Skin of body (tissue), 2 donors: ENCODE data around the gene PTPRM. TPM values are rescaled to one million over a fixed set of nuclear protein-coding genes. Genes with fewer than 3 reads are reported as not detected.

ENCODE experiments used
- DNase-seq: peaks from one replicate; lab custom pipeline; 2025; lab: John Stamatoyannopoulos, UW
- total RNA-seq: library from RNA; depleted of rRNA; stranded (reverse); fragments of >200 nt; gene quantifications from one replicate; pipeline ENCODE4 v1.2.3, GENCODE V29; 2014

The PTPRM gene
- total RNA-seq, 1 donor from 2014 or later = 46.3 TPM

GRCh38 chr18:8097927-8098326 is 530.8 kb downstream of the PTPRM start:
- DNase-seq = no peak

DNA sequence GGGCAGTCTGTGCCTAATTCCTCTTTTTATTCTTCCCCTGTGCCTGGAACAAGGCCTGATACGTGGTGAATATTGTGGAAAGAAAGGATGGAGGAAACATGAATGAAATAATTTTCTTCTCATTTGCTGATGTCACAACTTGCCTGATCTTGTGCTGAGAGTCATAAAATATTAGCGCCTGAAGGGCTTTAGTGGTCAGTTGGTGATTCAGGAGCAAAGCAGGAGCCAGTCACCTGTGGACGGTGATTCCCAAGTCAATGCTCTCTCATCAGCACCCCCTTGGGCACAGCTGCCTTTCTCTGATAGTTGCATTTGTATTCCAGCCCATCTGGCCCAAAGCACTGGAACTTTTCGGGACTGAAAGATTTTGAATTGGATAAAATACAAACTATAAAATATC is 539.5 kb downstream of the PTPRM start:
- no peak for DNase-seq

DNA sequence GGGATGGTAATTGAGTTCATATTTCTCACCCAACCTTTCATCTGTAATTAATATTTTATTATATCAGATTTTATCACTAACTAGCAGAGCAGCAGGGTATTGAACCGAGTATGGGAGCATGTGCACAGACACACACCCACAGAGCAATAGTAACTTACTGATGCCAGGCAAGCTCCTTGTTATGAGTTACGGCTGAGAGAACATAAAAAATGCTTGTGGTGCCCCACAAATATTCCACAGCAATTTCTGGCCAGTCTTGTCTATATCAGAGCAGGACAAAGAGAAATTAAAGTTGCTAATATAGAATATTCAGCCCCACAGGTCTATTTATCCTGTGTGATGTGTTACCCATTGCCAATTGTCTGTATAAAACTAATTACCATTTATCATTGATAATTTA is 540.3 kb downstream of the PTPRM start:
- no peak for DNase-seq

- DNase-seq = no peak
Observed at GRCh38 chr18:8114480-8114879, 547.4 kb downstream of the PTPRM start.

GRCh38 chr18:8116341-8117005 is 549.4 kb downstream of the PTPRM start:
- DNase-seq = no peak

DNA sequence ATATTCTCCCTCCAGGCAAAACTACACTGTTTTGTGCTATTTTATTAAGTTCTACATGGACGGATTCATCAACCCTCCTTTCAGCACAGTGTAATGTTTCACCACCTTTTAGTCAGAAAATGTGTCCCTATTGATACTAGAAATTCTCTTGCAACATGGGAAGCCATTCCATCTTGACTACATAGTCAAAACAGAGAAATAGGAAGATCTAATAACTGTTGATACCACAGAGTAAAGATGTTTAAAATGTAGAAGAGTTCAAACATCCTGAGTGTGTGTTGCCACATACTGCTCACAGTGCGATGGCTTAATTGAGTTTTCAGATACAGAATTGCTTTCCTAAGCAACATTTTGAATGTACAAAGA is 549.9 kb downstream of the PTPRM start:
- no peak for DNase-seq

DNA sequence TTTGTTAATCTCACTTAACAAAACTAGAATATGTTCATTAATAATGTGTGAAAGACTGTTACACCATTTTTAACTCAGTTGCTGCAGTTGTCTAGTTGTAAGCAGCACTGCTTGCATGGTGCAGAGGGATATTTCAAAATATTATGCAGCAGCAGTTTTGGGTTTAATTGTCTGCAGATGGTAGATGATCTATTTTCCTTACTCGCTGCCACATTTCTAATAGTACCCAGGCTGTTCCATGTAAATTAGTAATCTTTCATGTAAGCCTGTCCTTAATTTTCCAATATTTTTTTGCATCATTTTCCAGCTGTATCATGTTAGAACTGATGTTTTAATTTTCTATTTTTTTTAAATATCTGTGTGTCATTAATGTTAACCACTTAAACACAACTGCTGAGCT is 554.0 kb downstream of the PTPRM start:
- peak; percentile 42 for DNase-seq

- DNase-seq = no peak
Observed at GRCh38 chr18:8121942-8122480, 554.9 kb downstream of the PTPRM start.

DNA sequence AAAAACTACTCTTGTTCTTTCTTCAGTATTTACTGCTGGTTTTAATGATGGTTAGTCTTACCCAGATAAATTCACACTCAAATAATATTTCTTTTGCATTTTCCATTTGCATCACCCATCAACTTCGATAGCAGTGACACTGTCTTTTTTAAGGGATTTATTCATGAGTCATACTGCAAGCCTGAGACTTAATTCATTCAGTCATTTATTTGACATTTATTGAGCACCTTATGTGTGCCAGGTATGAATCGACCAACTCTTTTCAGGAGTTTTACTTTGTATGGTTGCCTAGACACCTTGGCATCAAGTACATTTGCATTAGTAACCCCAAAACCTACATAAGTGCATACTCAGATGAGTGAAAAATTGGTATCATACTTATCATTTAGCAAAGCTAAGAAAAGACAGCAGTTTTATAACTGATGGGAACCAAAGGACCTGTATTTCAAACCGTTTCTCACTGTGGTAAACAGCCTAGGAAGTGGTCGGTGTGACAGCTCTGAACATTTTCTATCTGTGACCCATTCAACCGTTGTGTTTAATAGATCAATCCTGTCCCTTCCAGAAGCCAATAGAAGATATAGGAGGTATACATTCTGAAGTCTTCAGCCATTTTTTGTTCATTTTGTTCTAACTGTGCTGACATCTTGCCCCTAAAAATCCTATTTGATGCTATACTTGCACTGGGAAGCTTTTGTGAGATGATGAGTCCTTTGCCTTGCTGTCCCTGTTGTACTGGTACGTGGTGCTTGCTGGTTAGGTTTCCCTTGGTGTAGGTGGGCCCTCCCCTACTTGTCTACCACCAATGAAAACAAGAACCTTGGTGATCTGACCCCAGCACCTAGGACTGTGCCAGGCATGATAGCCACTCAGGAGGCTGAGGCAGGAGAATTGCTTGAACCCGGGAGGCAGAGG is 557.4 kb downstream of the PTPRM start:
- DNase-seq = no peak

GRCh38 chr18:8130096-8130495 is 563.0 kb downstream of the PTPRM start:
- no peak for DNase-seq

- no peak for DNase-seq
Observed at GRCh38 chr18:8133032-8133431, 565.9 kb downstream of the PTPRM start.

- no peak for DNase-seq
Observed at GRCh38 chr18:8133888-8134287, 566.8 kb downstream of the PTPRM start.

GRCh38 chr18:8139127-8139527 is 572.0 kb downstream of the PTPRM start:
- no peak for DNase-seq

DNA sequence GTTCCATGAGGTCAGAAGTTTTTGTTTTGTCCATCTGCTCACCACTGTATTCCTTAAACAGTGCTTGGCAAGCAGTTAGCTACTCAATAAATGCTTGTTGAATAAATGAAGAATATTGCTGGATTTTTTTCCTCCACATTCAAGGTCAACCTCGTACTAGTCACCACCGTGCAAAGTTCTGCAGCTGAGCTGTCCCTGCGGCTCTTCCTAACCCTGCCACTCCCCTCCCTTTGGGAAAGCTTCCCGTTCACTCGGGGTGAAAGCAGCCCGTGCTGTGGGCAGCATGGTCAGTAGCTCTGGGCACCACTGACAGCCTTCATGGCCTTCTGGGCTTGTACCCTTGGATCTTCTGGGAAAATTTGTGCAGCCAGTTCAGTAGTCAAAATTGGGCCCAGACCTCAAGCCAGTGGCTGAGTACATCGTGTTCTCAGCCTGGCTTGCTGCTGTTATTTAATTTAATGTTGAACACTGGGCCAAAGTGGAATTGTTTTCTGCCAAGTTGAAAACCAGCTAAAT is 572.8 kb downstream of the PTPRM start:
- no peak for DNase-seq

DNA sequence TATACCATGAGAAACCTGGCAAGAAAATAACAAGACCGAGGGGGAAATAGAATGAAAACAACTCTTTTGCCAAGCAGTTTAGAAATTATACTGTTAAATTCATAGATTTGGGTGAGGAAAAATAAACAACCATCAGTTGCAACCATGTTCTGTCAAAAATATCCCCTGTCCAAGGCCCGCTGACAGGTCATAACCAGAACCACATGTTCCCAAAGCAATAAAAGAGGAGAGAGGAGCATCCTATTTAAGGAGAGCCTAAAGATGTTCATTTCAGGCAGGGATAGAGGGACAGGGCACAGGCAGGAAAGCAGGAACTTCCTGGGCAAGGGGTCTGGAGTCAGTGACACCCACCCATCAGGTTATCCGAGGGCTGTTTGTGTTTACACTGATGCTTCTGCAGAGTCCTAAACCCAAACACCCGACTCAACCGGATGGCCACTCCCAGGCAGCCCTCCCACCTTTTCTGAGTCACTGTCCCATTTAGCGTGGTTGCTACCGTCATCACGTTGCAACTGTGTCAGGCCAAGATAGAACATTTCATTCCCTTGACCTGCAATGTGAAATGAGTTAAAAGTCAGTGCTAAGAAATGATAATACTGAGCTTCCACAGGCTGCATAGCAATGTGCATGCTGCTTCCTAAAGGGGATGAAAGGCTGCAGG is 573.9 kb downstream of the PTPRM start:
- no peak for DNase-seq

GRCh38 chr18:8142131-8142711 is 575.1 kb downstream of the PTPRM start:
- DNase-seq = no peak

DNA sequence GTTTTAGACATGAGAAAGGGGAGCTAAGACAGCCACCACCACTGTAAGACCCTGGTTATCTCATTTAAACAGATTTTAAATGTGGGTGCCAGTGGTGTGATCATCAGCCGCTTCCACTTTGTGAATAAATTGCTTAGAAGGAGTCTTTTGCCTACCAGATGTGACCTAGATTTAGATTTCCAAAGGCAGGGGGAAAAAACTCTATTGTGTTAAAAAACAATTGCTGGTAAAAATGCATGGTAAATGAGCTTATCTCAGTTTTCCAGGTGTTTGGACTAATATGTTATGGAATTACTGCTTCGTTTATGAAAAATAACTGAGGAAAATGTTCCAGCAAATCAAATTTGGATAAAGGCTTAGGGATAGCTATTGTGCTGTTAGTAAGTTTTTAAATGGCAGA is 575.8 kb downstream of the PTPRM start:
- DNase-seq = peak; percentile 14

DNA sequence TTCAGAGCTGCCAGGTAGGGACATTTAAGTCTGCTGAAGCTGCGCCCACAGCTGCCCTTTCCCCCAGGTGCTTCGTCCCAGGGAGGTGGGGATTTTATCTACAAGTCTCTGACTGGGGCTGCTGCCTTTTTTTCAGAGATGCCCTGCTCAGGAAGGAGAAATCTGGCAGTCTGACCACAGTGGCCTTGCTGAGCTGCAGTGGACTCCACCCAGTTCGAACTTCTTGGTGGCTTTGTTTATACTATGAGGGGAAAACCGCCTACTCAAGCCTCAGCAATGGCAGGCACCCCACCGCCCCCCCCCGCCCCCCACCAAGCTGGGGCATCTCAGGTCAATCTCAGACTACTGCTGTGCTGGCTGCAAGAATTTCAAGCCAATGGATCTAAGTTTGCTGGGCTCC is 584.1 kb downstream of the PTPRM start:
- no peak for DNase-seq

GRCh38 chr18:8153887-8154583 is 586.9 kb downstream of the PTPRM start:
- no peak for DNase-seq

DNA sequence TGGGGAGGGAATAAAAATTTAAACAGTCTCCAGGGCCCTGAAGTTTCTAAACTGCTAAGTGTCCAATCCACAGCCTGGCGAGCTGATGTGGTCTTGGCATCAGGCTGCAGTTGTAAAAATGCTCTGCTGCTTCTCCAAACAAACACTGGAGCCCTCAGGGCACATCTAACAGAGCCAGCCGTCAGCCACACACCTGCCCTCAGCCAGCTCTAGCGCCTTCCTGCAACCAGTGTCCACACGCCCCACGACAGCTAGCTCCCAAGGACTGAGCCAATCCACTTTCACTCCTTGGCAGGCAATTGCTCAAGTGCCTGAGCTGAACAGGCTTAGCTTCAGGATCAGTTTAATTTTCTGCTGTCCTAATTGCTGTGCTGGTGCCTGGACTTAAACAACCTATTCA is 595.7 kb downstream of the PTPRM start:
- DNase-seq = no peak
